OCI-LY1 (cell line): ENCODE data around the gene SLC51B.

Experiments used
- H2AFZ ChIP-seq: fragments of 200-600 bp; sonication (generic), shearing (Covaris generic); 2 replicates; pipeline ENCODE4 v1.6.0; 2014; ENCODE audit warnings: antibody characterized with exemption, mild to moderate bottlenecking, low read length
- H3F3A ChIP-seq: fragments of 200-600 bp; sonication (generic), shearing (Covaris generic); 2 replicates; pipeline ENCODE4 v1.6.0; 2014; ENCODE audit warnings: mild to moderate bottlenecking, antibody characterized with exemption, low read length, moderate library complexity; ENCODE audit not compliant: insufficient read depth
- H3K27ac ChIP-seq: fragments of 200-600 bp; sonication (generic); 2 replicates; pipeline ENCODE4 v1.5.1; 2014; ENCODE audit warnings: low read length, mixed run types, mild to moderate bottlenecking, low read depth; ENCODE audit not compliant: poor library complexity, severe bottlenecking
- H3K27me3 ChIP-seq: fragments of 200-600 bp; sonication (generic); 2 replicates; pipeline ENCODE4 v1.6.0; 2014; ENCODE audit warnings: antibody characterized with exemption, mild to moderate bottlenecking, low read length, moderate library complexity; ENCODE audit not compliant: insufficient read depth
- H3K36me3 ChIP-seq: fragments of 200-600 bp; sonication (generic); 2 replicates; pipeline ENCODE4 v1.6.1; 2014; ENCODE audit warnings: mild to moderate bottlenecking, antibody characterized with exemption, low read length, moderate library complexity, mixed read lengths; ENCODE audit not compliant: insufficient read depth
- H3K4me1 ChIP-seq: fragments of 200-600 bp; sonication (generic); 2 replicates; pipeline ENCODE4 v1.5.1; 2014; ENCODE audit warnings: mild to moderate bottlenecking, low read length, moderate library complexity; ENCODE audit not compliant: insufficient read depth, severe bottlenecking
- H3K4me2 ChIP-seq: fragments of 200-600 bp; sonication (generic), shearing (Covaris generic); 2 replicates; pipeline ENCODE4 v1.6.1; 2014; ENCODE audit warnings: low read length
- H3K4me3 ChIP-seq: fragments of 200-600 bp; sonication (generic); 2 replicates; pipeline ENCODE4 v1.5.1; 2014; ENCODE audit warnings: low read length, low read depth, mild to moderate bottlenecking, mixed read lengths; ENCODE audit not compliant: poor library complexity, severe bottlenecking
- H3K79me2 ChIP-seq: fragments of 200-600 bp; shearing (Covaris generic); 2 replicates; pipeline ENCODE4 v1.6.1; 2016; ENCODE audit warnings: mixed run types, low read length, mixed read lengths; ENCODE audit not compliant: insufficient read depth
- H3K9ac ChIP-seq: fragments of 200-600 bp; sonication (generic), shearing (Covaris generic); 2 replicates; pipeline ENCODE4 v1.6.1; 2014; ENCODE audit warnings: mild to moderate bottlenecking, low read length, mixed read lengths
- H3K9me2 ChIP-seq: fragments of 200-600 bp; sonication (generic), shearing (Covaris generic); 2 replicates; pipeline ENCODE4 v1.6.1; 2014; ENCODE audit warnings: low read depth, mild to moderate bottlenecking, low read length, mixed read lengths
- H3K9me3 ChIP-seq: fragments of 200-600 bp; shearing (Covaris generic); 2 replicates; pipeline ENCODE4 v1.6.1; 2014; ENCODE audit warnings: low read length, mixed read lengths
- H4K20me1 ChIP-seq: fragments of 200-600 bp; sonication (generic), shearing (Covaris generic); 2 replicates; pipeline ENCODE4 v1.6.0; 2016; ENCODE audit warnings: mild to moderate bottlenecking, low read length; ENCODE audit not compliant: insufficient read depth
- EZH2 ChIP-seq: fragments of 200-600 bp; sonication (generic), shearing (Covaris generic); IDR thresholded peaks from 2 replicates; pipeline ENCODE4 v1.8.0; 2017; ENCODE audit warnings: borderline replicate concordance, mixed run types, mild to moderate bottlenecking, antibody characterized with exemption, low read length, moderate library complexity, mixed read lengths
- TF ChIP-seq, protein P1 (sequence below): fragments of 200-600 bp; sonication (generic), shearing (Covaris generic); IDR thresholded peaks from 2 replicates; pipeline ENCODE4 v1.5.1; 2017; ENCODE audit warnings: mild to moderate bottlenecking, antibody characterized with exemption, low read length, moderate library complexity, mixed read lengths

Gene SLC51B

DNA sequence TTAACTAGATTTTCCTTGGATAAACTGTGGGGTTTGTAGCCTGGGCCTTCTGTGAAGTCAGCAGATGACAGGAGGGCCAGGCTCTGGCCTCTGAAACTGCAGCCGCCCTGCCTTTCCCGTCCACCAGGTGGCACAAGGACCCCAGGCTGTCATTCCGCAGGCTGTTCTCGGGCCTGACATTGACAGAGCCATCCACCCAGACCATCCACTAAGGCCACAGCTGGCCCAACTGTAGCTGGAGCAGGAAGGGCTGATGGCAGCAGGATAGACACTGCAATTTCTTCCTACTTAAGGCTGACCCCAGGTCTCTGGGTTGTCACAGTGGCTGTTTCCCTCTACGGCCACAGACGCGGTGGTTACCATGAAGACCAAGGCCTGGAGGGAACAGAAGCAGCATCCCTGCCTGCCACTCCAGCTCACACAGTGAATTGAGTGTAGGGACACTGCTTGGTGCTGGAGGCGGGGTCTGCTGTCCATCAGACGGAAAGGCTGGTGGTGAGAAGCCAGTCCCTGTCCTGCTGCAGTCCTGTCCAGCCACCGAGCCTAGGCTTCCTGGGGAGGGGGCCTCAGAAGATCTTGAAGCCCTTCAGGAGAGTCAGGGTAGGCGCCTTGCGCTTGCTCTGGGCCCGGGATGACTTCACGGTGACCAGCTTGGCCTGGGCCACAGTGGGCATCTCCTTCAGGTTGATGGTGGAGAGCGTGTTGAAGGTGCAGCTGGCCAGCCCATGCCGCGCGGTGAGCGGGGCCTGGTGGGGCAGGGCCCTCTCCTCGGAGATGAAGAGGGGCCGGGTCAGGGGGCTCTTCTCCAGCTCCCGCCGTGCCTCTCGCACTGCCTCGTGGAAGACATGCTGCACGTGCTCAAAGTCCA is 9.4 kb downstream of the SLC51B start:
- Histone ChIP-seq H3K4me1 (peaks cover 5% of the 10 kb centered on the region), H2AFZ (no peak overlapping the region), H3K27me3 (no peaks in the 10 kb centered on the region), H3K4me3 (no peak overlapping the region), H3K27ac (no peak overlapping the region), H4K20me1 (no peaks in the 10 kb centered on the region), H3K9me2 (no peaks in the 10 kb centered on the region), H3K79me2 (no peaks in the 10 kb centered on the region), H3K9me3 (no peaks in the 10 kb centered on the region), H3K36me3 (no peaks in the 10 kb centered on the region), H3K9ac (no peak overlapping the region), H3K4me2 (no peak overlapping the region), H3F3A (no peaks in the 10 kb centered on the region)
- TF ChIP-seq, protein P1, sequence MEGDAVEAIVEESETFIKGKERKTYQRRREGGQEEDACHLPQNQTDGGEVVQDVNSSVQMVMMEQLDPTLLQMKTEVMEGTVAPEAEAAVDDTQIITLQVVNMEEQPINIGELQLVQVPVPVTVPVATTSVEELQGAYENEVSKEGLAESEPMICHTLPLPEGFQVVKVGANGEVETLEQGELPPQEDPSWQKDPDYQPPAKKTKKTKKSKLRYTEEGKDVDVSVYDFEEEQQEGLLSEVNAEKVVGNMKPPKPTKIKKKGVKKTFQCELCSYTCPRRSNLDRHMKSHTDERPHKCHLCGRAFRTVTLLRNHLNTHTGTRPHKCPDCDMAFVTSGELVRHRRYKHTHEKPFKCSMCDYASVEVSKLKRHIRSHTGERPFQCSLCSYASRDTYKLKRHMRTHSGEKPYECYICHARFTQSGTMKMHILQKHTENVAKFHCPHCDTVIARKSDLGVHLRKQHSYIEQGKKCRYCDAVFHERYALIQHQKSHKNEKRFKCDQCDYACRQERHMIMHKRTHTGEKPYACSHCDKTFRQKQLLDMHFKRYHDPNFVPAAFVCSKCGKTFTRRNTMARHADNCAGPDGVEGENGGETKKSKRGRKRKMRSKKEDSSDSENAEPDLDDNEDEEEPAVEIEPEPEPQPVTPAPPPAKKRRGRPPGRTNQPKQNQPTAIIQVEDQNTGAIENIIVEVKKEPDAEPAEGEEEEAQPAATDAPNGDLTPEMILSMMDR = peak; percentile 91
- TF ChIP-seq EZH2 = no peak

DNA sequence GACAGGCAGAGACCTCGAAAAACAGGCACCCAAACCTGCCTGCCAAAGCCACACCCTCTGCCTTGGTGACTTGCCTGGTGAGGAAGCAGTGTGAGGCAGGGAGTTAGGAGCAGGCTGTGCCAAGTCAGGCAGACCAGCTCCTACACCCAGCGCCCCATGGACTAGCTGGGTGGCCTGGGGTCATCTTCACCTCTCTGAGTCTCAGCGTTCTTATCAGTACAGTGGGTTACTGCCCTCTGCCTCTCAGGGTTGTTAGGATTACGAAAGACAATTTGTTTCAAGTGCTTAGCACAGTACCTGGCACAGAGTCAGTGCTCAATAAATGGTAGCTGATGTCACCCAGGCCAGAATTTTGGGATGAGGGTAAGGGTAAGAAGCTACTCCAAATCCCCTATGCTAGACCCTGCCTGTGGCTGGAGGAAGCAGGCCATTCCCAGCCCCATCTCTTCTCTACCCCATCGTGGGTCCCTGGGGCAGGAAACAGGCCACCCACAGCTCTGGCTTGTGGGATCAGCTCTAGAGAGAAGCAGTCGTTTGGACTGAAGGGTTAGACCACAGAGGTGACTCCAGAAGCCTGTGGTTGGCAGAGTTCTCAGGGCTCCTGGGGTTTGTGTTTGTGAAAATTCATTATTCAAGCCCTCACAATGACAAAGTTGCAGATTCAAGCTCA is 10.1 kb downstream of the SLC51B start:
- Histone ChIP-seq H3K79me2 (no peaks in the 10 kb centered on the region), H2AFZ (no peak overlapping the region), H3K9me2 (no peaks in the 10 kb centered on the region), H4K20me1 (no peaks in the 10 kb centered on the region), H3K4me2 (no peak overlapping the region), H3K4me3 (no peak overlapping the region), H3K27ac (no peak overlapping the region), H3F3A (no peaks in the 10 kb centered on the region), H3K27me3 (no peaks in the 10 kb centered on the region), H3K9me3 (no peaks in the 10 kb centered on the region), H3K36me3 (no peaks in the 10 kb centered on the region), H3K9ac (no peak overlapping the region), H3K4me1 (no peaks in the 10 kb centered on the region)
- no peak for TF ChIP-seq EZH2
- TF ChIP-seq, protein P1 = no peak

DNA sequence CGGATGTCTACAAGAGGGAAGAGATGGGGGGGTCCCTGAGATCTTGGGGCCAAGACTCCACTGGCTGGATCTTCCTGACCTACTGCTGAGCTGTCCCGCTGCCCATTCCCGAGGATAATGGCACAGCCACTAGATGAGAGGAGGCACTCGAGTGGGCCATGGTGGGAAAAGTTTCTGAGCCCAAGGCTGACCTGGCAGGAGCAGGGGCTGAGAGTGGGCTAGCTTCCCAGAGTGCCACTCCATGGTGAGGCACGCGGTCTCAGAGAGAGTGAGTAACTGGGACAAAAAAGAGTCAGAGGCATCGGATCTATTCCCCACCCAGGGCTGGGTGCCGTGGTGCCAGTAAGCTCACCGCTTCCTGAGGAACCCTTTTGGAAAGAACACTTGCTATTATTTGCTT is 10.9 kb downstream of the SLC51B start:
- Histone ChIP-seq H3K36me3 (no peaks in the 10 kb centered on the region), H3F3A (no peaks in the 10 kb centered on the region), H3K9me3 (no peaks in the 10 kb centered on the region), H3K9me2 (no peaks in the 10 kb centered on the region), H3K4me2 (no peak overlapping the region), H3K27me3 (no peaks in the 10 kb centered on the region), H3K4me1 (no peaks in the 10 kb centered on the region), H2AFZ (no peak overlapping the region), H3K27ac (no peak overlapping the region), H3K4me3 (no peak overlapping the region), H3K9ac (no peak overlapping the region), H3K79me2 (no peaks in the 10 kb centered on the region), H4K20me1 (no peaks in the 10 kb centered on the region)
- TF ChIP-seq, protein P1 = no peak
- TF ChIP-seq EZH2 = no peak
